Measurements from ENCODE around the gene GLS.
"Not testable (repeated sequence)": the region's sequence is repeated elsewhere in the genome, so short reads cannot be mapped to it uniquely, and the experiment has no call there.

The GLS gene

GRCh38 chr2:190880378-190881083 is at the start of gene GLS:
Gene GLS, plus strand, starts transcription at chr2:190880821. Its CDS starts 264 bp downstream, at chr2:190881085.
- peak; percentile 94 for DNase-seq

GRCh38 chr2:190831941-190832340 is 48.7 kb upstream of the GLS start:
- no peak for DNase-seq

GRCh38 chr2:190834890-190835208 is 45.8 kb upstream of the GLS start:
- DNase-seq: no peak

- no peak for DNase-seq
These were observed 45.2 kb upstream of the GLS start for GRCh38 chr2:190835303-190835930.

- no peak for DNase-seq
These were observed 43.9 kb upstream of the GLS start for GRCh38 chr2:190836767-190837166.

GRCh38 chr2:190837420-190837819 is 43.2 kb upstream of the GLS start:
- DNase-seq: no peak

GRCh38 chr2:190837952-190838361 is 42.7 kb upstream of the GLS start:
- DNase-seq: no peak

- no peak for DNase-seq
These were observed 42.1 kb upstream of the GLS start for GRCh38 chr2:190838492-190838910.

GRCh38 chr2:190840569-190841172 is 40.0 kb upstream of the GLS start:
- no peak for DNase-seq

- DNase-seq: no peak
These were observed 38.7 kb upstream of the GLS start for GRCh38 chr2:190841707-190842505.

GRCh38 chr2:190842606-190843104 is 38.0 kb upstream of the GLS start:
- no peak for DNase-seq

GRCh38 chr2:190843890-190844699 is 36.5 kb upstream of the GLS start:
- DNase-seq: no peak

- DNase-seq: no peak
These were observed 35.8 kb upstream of the GLS start for GRCh38 chr2:190844700-190845401.

- DNase-seq: peak; percentile 17
These were observed 33.9 kb upstream of the GLS start for GRCh38 chr2:190846746-190847145.

- DNase-seq: no peak
These were observed 33.0 kb upstream of the GLS start for GRCh38 chr2:190847504-190848081.

- DNase-seq: no peak
These were observed 30.8 kb upstream of the GLS start for GRCh38 chr2:190849774-190850173.

GRCh38 chr2:190853022-190853421 is 27.6 kb upstream of the GLS start:
- DNase-seq: not testable (repeated sequence)

- no peak for DNase-seq
These were observed 26.9 kb upstream of the GLS start for GRCh38 chr2:190853531-190854383.

GRCh38 chr2:190854726-190855125 is 25.9 kb upstream of the GLS start:
- DNase-seq: no peak

- DNase-seq: no peak
These were observed 25.4 kb upstream of the GLS start for GRCh38 chr2:190855245-190855644.
